Femur (tissue), 1 donor: ENCODE data around the gene USH2A.

Experiments
- DNase-seq: peaks from one replicate; pipeline ENCODE4 v3.0.0-alpha.2; 2017

USH2A gene

GRCh38 chr1:215766521-215766920 lies 656.7 kb downstream of the USH2A start:
- no peak for DNase-seq

- no peak for DNase-seq
Observed at GRCh38 chr1:215765833-215766232, 657.4 kb downstream of the USH2A start.

GRCh38 chr1:215761446-215761845 lies 661.8 kb downstream of the USH2A start:
- no peak for DNase-seq

- DNase-seq = no peak
Observed at GRCh38 chr1:215754112-215754511, 669.1 kb downstream of the USH2A start.

- DNase-seq = no peak
Observed at GRCh38 chr1:215749414-215749813, 673.8 kb downstream of the USH2A start.

- DNase-seq = no peak
Observed at GRCh38 chr1:215748431-215748830, 674.8 kb downstream of the USH2A start.

- DNase-seq = no peak
Observed at GRCh38 chr1:215744419-215744818, 678.8 kb downstream of the USH2A start.

- no peak for DNase-seq
Observed at GRCh38 chr1:215739025-215739424, 684.2 kb downstream of the USH2A start.

GRCh38 chr1:215731699-215732098 lies 691.5 kb downstream of the USH2A start:
- DNase-seq = no peak

- no peak for DNase-seq
Observed at GRCh38 chr1:215730600-215730999, 692.6 kb downstream of the USH2A start.

GRCh38 chr1:215728169-215728568 lies 695.1 kb downstream of the USH2A start:
- no peak for DNase-seq

- no peak for DNase-seq
Observed at GRCh38 chr1:215720126-215720525, 703.1 kb downstream of the USH2A start.

GRCh38 chr1:215719552-215719951 lies 703.7 kb downstream of the USH2A start:
- no peak for DNase-seq

GRCh38 chr1:215718575-215719287 lies 704.5 kb downstream of the USH2A start:
- no peak for DNase-seq

- DNase-seq = no peak
Observed at GRCh38 chr1:215717677-215718426, 705.4 kb downstream of the USH2A start.

GRCh38 chr1:215710899-215711225 lies 712.4 kb downstream of the USH2A start:
- no peak for DNase-seq

GRCh38 chr1:215710036-215710898 lies 713.0 kb downstream of the USH2A start:
- DNase-seq = no peak

- DNase-seq = no peak
Observed at GRCh38 chr1:215704089-215704860, 719.0 kb downstream of the USH2A start.

- DNase-seq = no peak
Observed at GRCh38 chr1:215682232-215682631, 741.0 kb downstream of the USH2A start.

GRCh38 chr1:215681041-215681440 lies 742.2 kb downstream of the USH2A start:
- DNase-seq = no peak

GRCh38 chr1:215679231-215679630 lies 744.0 kb downstream of the USH2A start:
- no peak for DNase-seq

- DNase-seq = no peak
Observed at GRCh38 chr1:215677112-215677511, 746.1 kb downstream of the USH2A start.

- DNase-seq = no peak
Observed at GRCh38 chr1:215673943-215674342, 749.3 kb downstream of the USH2A start.
